Stimulated activated CD8-positive, alpha-beta memory T cell treated with anti-CD3 and anti-CD28 coated beads, Interleukin-15, amount 100 ng/mL, for 24 hours (primary cell): Measurements from ENCODE around the gene RNF167.

Experiments
- DNase-seq: peaks from one replicate; pipeline ENCODE4 v3.0.0-alpha.2; 2020; ENCODE audit warnings: low read depth

RNF167 gene

DNA sequence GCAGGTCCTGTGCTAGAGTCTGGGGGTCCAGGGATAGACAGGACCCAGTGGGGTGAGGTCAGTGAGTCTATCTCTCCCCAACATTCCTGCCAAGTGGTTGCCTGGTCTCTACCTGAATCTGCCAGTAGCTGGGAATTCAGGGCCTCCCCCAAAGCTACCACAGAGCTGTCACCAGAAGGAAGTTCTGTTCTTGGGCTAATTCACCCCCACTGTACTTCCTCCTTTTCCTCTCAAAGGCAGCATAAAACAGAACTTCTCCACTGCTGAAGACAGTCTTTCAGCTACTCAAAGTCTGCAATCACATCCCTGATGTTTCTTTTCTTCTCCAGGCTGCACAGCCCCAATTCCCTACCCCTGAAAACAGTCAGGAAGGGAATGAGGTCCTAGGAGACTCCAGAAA, 38.7 kb downstream of the RNF167 start:
- no peak for DNase-seq

DNA sequence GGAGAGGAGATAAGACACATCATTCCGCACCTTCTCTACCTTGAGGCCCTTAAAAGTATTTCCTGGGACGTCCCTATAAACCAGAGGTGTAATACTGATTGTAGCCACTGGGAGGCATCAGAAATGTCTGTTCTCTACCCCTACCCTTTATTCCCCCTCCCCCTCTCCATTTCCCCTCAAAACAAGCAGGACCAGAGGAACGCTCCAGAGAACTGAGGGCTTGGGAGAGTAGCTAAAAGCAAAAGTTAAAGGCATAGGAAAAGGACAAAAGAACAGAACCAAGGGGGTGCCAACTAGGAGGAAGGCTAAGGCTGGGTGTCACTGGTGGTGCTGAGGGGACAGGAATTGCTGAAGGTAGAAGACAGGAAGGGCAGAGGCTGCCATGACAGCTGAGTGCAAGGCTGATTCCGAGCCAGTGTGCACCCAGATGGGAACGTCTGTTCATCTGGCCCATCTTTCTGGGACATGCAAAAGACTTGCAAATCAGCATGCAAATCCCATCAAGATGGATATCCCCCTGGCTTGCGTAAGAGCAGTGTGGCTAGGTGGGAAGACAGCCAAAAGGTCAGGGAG, 40.7 kb downstream of the RNF167 start:
- DNase-seq = no peak

DNA sequence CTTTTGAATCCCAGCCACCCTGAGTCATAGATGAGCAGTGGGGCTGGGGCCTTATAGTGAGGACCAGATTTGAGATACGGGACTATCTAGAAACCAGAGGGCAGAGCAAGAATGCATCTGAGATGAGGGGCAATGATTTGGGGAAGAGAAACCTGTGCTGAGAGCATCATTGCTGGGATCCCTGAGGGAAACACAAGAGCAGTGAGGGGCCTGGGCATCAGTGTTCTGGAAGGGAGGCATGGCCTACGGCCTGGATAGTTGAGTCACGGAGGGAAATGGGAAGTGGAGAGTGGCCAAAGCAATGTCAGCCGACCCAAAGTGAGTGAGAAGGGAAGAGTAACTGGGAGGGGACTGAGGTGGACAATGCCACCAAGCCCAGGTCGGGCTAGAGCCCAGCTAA, 42.2 kb downstream of the RNF167 start:
- no peak for DNase-seq

DNA sequence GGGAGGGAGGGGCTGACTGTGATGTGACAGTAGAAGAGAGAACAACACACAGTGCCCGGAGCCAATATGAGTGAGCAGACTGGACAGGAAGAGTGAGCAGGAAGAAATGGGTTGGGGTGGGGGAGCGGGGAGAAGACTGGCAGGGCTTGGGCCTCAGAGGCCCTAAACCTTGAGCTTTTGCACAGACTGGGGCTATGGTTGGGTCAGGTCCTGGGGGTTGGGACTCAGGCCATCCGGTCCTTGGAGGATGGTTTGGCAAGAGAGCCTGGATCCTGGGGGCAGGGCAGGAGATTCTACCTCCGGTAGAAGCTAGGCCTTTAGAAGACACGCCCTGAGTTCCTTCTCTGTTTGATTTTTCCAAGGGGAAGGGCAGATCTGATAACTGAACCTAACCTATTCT, 46.3 kb downstream of the RNF167 start:
- DNase-seq = no peak

DNA sequence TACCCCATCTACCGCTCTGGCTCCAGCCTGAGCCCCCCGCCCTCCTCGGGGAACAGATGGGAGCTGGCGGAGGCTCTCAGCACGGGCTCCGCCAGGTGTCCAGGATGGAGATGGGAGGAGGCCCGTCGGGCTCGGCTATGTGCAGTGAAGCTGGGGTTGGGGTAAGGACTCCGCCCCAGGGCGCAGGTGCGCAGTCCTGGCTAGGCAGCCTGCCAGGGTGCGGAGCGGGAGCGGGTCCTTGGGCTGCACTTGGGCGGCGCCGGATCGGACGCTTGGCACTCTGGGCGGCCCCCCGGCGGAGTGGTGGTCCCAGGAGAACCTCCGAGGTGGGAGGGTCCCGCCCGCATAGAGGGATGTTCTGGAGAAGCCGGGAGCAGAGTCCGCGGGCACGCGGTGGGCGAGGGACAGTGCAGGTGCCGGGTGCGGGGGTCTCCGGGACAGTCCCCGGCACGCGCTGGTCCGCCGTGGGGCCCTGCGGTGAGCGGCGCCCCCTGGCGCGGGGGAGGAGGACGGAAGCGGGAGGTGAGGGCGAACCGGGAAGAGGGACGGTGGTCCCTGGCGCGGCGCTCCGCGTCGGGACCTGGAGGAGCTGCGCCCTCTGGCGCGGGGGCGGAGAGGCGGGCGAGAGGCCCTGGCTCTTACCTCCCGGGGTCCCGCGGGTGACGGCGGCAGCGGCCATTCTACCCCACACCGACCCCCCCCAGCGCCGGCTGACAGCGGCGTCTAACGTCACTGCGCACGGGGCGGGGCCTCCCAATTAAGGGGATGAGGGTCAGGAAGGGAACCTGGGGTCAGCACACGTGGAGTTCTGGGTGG, 47.1 kb downstream of the RNF167 start, which contains the start of gene CAMTA2:
Gene CAMTA2 (minus strand): TSS at position 725 of the 816 bp plus-strand sequence. CDS start 1,453 bp downstream, outside the sequence.
- DNase-seq = peak; percentile 82

DNA sequence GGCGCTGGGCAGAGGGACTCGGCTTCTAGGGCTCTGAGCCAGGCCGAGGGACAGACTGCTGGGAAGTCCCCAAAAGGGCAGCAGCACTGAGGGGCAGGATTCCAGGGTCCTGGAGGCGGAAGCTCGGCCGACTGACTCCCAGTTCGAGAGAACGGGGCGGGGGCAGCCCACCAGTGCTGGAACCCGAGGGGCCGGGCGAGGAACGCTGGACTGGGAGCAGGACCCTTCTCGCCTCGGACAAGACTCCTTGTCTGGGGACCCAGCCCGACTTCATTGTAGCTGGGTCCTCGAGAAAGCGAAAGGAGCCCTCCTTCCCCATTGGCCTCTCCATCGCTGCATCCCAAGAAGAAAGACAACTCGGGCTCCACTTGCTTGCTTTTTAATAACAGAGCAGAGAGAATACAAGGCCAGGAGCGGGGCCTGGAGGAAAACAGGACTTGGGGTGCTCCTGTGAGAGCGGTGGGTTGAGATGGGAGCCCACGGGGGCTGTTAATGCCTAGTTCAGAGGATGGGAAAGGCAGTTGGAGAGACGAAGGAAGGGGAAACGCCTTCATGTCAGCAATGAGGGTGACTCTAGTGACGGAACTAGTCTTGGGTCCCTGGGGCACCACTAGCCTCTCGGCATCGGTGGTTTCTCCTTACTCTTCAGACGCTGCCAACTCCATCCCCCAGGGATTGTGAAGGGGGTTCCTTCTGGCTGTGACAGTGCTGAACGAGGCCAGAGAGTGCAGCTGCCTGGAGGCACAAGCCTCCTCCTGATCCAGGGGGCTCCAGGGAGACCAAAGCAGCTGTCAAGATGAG, 47.9 kb downstream of the RNF167 start:
- no peak for DNase-seq

DNA sequence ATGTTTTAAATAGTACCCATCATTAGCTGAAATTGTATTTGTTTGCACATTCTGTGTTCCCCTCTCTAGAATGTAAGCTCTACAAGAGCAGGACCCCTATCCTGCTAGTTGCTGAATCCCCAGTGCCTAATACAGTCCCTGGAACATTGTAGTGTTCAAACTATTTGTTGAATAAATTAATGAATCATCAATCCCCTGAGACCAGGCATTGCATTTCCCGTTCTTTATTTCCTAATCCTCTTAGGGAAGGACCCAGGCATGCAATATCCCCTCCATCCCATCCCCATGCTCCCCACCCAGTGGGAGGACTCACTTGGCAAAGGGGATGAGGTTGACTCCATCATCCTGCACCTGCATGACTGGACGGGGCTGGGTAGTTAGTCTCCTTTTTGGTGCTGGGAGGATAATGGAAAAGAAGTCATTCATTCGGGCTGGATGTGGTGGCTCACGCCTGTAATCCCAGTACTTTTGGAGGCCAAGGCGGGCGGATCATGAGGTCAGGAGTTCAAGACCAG, 54.1 kb downstream of the RNF167 start:
- DNase-seq = no peak
